Measurements from ENCODE around the gene UNC50.

GRCh38 chr2:98607104-98607503 is 1.3 kb upstream of the UNC50 start:
- TF ChIP-seq CTCF (IDR thresholded peaks at IDR 0.05; ENCODE audit: low read length), result no peak
- TF ChIP-seq EZH2 (optimal IDR thresholded peaks at IDR 0.05; ENCODE audit: low read depth, low read length), result no peak
